ENCODE results near the gene ACSF2. TPM values are rescaled to one million over a fixed set of nuclear protein-coding genes. Genes with fewer than 3 reads are reported as not detected.
A peak's percentile ranks its signal among the peaks of the same experiment; 100 is the strongest.

The ACSF2 gene
- total and polyA plus RNA-seq, 2 of the 13 experiments (the other 11 are each of a cell fraction or from before 2014, with no cell fraction given) = 87.3 to 109 TPM

- TF ChIP-seq, protein P1, sequence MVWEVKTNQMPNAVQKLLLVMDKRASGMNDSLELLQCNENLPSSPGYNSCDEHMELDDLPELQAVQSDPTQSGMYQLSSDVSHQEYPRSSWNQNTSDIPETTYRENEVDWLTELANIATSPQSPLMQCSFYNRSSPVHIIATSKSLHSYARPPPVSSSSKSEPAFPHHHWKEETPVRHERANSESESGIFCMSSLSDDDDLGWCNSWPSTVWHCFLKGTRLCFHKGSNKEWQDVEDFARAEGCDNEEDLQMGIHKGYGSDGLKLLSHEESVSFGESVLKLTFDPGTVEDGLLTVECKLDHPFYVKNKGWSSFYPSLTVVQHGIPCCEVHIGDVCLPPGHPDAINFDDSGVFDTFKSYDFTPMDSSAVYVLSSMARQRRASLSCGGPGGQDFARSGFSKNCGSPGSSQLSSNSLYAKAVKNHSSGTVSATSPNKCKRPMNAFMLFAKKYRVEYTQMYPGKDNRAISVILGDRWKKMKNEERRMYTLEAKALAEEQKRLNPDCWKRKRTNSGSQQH (CRISPR knock-in tag; IDR thresholded peaks at IDR 0.05; ENCODE audit: low read depth) = no peak
- TF ChIP-seq, protein P2, sequence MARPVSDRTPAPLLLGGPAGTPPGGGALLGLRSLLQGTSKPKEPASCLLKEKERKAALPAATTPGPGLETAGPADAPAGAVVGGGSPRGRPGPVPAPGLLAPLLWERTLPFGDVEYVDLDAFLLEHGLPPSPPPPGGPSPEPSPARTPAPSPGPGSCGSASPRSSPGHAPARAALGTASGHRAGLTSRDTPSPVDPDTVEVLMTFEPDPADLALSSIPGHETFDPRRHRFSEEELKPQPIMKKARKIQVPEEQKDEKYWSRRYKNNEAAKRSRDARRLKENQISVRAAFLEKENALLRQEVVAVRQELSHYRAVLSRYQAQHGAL (CRISPR knock-in tag; IDR thresholded peaks at IDR 0.05; ENCODE audit: not compliant biosample characterization) = no peak
- TF ChIP-seq POLR2AphosphoS2 (IDR thresholded peaks at IDR 0.05; ENCODE audit: low read depth, low read length) = no peak
- TF ChIP-seq, protein P3, sequence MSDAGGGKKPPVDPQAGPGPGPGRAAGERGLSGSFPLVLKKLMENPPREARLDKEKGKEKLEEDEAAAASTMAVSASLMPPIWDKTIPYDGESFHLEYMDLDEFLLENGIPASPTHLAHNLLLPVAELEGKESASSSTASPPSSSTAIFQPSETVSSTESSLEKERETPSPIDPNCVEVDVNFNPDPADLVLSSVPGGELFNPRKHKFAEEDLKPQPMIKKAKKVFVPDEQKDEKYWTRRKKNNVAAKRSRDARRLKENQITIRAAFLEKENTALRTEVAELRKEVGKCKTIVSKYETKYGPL (CRISPR knock-in tag; IDR thresholded peaks at IDR 0.05) = no peak
- TF ChIP-seq ZNF296 (CRISPR knock-in tag; conservative IDR thresholded peaks at IDR 0.05) = no peak
- 0 out of 2 replicates have a peak, but pooled peaks have one; percentile 22 for TF ChIP-seq GABPB1 (CRISPR knock-in tag; IDR thresholded peaks at IDR 0.05)
- TF ChIP-seq, protein P4, sequence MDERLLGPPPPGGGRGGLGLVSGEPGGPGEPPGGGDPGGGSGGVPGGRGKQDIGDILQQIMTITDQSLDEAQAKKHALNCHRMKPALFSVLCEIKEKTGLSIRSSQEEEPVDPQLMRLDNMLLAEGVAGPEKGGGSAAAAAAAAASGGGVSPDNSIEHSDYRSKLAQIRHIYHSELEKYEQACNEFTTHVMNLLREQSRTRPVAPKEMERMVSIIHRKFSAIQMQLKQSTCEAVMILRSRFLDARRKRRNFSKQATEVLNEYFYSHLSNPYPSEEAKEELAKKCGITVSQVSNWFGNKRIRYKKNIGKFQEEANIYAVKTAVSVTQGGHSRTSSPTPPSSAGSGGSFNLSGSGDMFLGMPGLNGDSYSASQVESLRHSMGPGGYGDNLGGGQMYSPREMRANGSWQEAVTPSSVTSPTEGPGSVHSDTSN (CRISPR knock-in tag; IDR thresholded peaks at IDR 0.05) = no peak
- no peak for TF ChIP-seq E2F2 (CRISPR knock-in tag; IDR thresholded peaks at IDR 0.05; ENCODE audit: borderline replicate concordance)
- no peak for TF ChIP-seq NRL (CRISPR knock-in tag; IDR thresholded peaks at IDR 0.05; ENCODE audit: borderline replicate concordance)
- no peak for TF ChIP-seq THAP8 (CRISPR knock-in tag; IDR thresholded peaks at IDR 0.05; ENCODE audit: borderline replicate concordance)
- no peak for TF ChIP-seq KLF12 (CRISPR knock-in tag; IDR thresholded peaks at IDR 0.05; ENCODE audit: borderline replicate concordance)
- no peak for TF ChIP-seq PLRG1 (conservative IDR thresholded peaks at IDR 0.05)
- no peak for TF ChIP-seq CHCHD3 (CRISPR knock-in tag; IDR thresholded peaks at IDR 0.05)
- no peak for TF ChIP-seq ZNF850 (CRISPR knock-in tag; conservative IDR thresholded peaks at IDR 0.05)
- peak; percentile 78; the same call in 1 of the 2 replicates for TF ChIP-seq CBX5 (CRISPR knock-in tag; IDR thresholded peaks at IDR 0.05; ENCODE audit: borderline replicate concordance)
- TF ChIP-seq ZNF891 (CRISPR knock-in tag; IDR thresholded peaks at IDR 0.05) = no peak
- TF ChIP-seq SAFB2 (CRISPR knock-in tag; IDR thresholded peaks at IDR 0.05; ENCODE audit: borderline replicate concordance, low read depth) = no peak
- TF ChIP-seq, protein P5, sequence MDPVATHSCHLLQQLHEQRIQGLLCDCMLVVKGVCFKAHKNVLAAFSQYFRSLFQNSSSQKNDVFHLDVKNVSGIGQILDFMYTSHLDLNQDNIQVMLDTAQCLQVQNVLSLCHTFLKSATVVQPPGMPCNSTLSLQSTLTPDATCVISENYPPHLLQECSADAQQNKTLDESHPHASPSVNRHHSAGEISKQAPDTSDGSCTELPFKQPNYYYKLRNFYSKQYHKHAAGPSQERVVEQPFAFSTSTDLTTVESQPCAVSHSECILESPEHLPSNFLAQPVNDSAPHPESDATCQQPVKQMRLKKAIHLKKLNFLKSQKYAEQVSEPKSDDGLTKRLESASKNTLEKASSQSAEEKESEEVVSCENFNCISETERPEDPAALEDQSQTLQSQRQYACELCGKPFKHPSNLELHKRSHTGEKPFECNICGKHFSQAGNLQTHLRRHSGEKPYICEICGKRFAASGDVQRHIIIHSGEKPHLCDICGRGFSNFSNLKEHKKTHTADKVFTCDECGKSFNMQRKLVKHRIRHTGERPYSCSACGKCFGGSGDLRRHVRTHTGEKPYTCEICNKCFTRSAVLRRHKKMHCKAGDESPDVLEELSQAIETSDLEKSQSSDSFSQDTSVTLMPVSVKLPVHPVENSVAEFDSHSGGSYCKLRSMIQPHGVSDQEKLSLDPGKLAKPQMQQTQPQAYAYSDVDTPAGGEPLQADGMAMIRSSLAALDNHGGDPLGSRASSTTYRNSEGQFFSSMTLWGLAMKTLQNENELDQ (CRISPR knock-in tag; IDR thresholded peaks at IDR 0.05; ENCODE audit: borderline replicate concordance) = no peak
- no peak for TF ChIP-seq ZKSCAN5 (CRISPR knock-in tag; IDR thresholded peaks at IDR 0.05)
- TF ChIP-seq ZNF513 (CRISPR knock-in tag; conservative IDR thresholded peaks at IDR 0.05) = no peak
Measured at GRCh38 chr17:50482516-50482915, 56.5 kb downstream of the ACSF2 start (continued).

Data from HepG2 (cell line).